AG04450 (cell line): ENCODE results near the gene EVX1. TPM values are rescaled to one million over a fixed set of nuclear protein-coding genes. Genes with fewer than 3 reads are reported as not detected.

Experiments
- CTCF ChIA-PET: fragments of 300-600, 350-600 bp; formaldehyde crosslinking; extraction: SDS; loops from one replicate; lab custom pipeline; 2022; ENCODE audit warnings: antibody characterized with exemption, inconsistent platforms; lab: Charles Lee
- POLR2A ChIA-PET: fragments of 350-600 bp; formaldehyde crosslinking; extraction: SDS; loops from one replicate; lab custom pipeline; 2021; ENCODE audit warnings: antibody characterized with exemption, inconsistent platforms; lab: Yijun Ruan, JAX
- DNase-seq: peaks from one replicate; pipeline ENCODE4 v3.0.0-alpha.2; 2011; ENCODE audit warnings: low read depth, low spot score
- H3K27ac ChIP-seq: one replicate; pipeline ENCODE4 v1.5.1; 2012; ENCODE audit warnings: low read depth, low read length, control low read depth
- H3K27me3 ChIP-seq: one replicate; pipeline ENCODE4 v1.6.0; 2012; ENCODE audit warnings: low read length; ENCODE audit not compliant: control insufficient read depth, insufficient read depth
- H3K4me3 ChIP-seq: 2 replicates; pipeline ENCODE4 v1.5.1; 2011; ENCODE audit warnings: mild to moderate bottlenecking, low read depth, low read length, control low read depth
- H3K9me3 ChIP-seq: 2 replicates; pipeline ENCODE4 v1.5.1; 2012; ENCODE audit warnings: low read length; ENCODE audit not compliant: control insufficient read depth, insufficient read depth
- CTCF ChIP-seq: IDR thresholded peaks from 2 replicates; pipeline ENCODE4 v1.5.1; 2011; ENCODE audit warnings: low read depth, low read length, control low read depth, inconsistent platforms
- polyA plus RNA-seq: library from polyadenylated mRNA; depleted of rRNA; stranded (reverse); fragments of >200 nt; gene quantifications from 2 replicates; pipeline ENCODE4 v1.2.3, GENCODE V29; 2011

EVX1 gene
- polyA plus RNA-seq, 1 experiment = not detected

DNA sequence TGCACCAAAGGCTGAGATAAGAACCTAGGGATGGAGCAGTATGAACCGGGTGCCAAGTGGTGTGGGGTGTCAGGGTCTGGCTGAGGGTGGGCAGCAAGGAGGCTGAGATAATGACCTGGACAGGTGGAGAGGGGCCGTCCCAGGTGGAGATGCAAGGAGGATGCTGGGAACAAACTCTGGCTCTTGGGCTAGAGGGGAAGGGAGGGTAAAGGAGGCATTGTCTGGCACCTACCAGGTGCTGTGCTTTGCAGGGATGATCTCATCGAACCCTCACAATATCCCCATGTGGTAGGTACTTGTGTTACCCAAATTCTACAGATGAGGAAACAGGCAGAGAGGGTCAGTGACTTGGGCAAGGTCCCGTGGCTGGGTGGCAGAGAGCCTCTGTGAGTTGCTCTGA is 22.8 kb upstream of the EVX1 start:
- no peak for DNase-seq
- Histone ChIP-seq H3K9me3 (no peaks in the 10 kb centered on the region), H3K4me3 (no peak overlapping the region), H3K27me3 (peaks cover 81% of the 10 kb centered on the region), H3K27ac (no peak overlapping the region)
- CTCF ChIA-PET = interaction anchor here (2.0 kb wide), 1 partner anchor 10 kb away, joined by 7 read pairs; no protein-coding TSS in a partner anchor
- no peak for TF ChIP-seq CTCF
- POLR2A ChIA-PET = no interaction called here

GRCh38 chr7:27220440-27220955 is 22.1 kb upstream of the EVX1 start:
- CTCF ChIA-PET = interaction anchor here (2.0 kb wide), 1 partner anchor 10 kb away, joined by 7 read pairs; no protein-coding TSS in a partner anchor

DNA sequence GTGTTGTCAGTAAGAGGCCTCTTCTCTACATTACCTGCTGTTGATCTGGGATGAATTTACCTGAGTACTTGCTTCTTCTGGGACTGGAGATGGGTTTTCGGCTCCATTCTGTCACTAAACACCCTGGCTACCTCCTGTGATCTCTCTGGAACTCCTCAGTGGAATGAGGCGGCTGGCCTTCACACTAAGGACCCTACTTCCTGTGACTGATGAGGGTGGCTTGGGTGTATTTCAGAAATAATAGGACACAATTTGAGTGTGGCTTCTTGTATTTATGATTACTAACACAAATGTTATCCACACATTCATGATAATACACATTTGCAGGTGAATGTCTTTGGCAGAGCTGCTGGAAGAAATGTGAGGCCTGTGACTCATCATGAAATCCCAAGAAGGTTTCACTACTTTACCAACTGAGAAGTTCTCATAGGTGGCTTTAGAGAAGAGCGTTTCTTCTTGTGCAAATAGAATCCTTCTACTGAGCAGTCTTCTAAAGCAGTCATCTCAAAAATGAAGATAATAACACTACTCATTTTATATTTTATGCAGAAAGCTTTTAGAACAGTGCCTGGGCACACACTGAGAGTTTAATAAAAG is 21.3 kb upstream of the EVX1 start:
- POLR2A ChIA-PET = no interaction called here
- CTCF ChIA-PET = interaction anchor here (2.0 kb wide), 1 partner anchor 11 kb away, joined by 7 read pairs; no protein-coding TSS in a partner anchor

More at GRCh38 chr7:27220440-27220955, 22.1 kb upstream of the EVX1 start:
- Histone ChIP-seq H3K9me3 (no peaks in the 10 kb centered on the region; the same call in 1 of the 2 replicates), H3K4me3 (no peak overlapping the region), H3K27ac (no peak overlapping the region), H3K27me3 (peaks cover 82% of the 10 kb centered on the region)
- no peak for TF ChIP-seq CTCF
- DNase-seq = no peak
- POLR2A ChIA-PET = no interaction called here

GRCh38 chr7:27223941-27224575 is 18.5 kb upstream of the EVX1 start:
- no peaks in the 10 kb centered on the region; the same call in 1 of the 2 replicates for H3K9me3 ChIP-seq
- H3K27me3 ChIP-seq = peaks cover 87% of the 10 kb centered on the region
- no peak for DNase-seq
- POLR2A ChIA-PET = no interaction called here
- CTCF ChIA-PET = interaction anchor here (0.6 to 1.6 kb wide), 3 partner anchors 11 to 44 kb away, joined by 3 to 4 read pairs (median 3); no protein-coding TSS in a partner anchor
- no peak overlapping the region for H3K4me3 ChIP-seq
- no peak overlapping the region for H3K27ac ChIP-seq
- no peak for TF ChIP-seq CTCF

More for the DNA sequence above, 21.3 kb upstream of the EVX1 start:
- Histone ChIP-seq H3K9me3 (no peaks in the 10 kb centered on the region; the same call in 1 of the 2 replicates), H3K27ac (no peak overlapping the region), H3K4me3 (no peak overlapping the region), H3K27me3 (peaks cover 84% of the 10 kb centered on the region)
- no peak for TF ChIP-seq CTCF
- no peak for DNase-seq
